ENCODE data around the gene UNC5C.

GRCh38 chr4:95547715-95548471 is 880 bp downstream of the UNC5C start:
- TF ChIP-seq, protein P1, sequence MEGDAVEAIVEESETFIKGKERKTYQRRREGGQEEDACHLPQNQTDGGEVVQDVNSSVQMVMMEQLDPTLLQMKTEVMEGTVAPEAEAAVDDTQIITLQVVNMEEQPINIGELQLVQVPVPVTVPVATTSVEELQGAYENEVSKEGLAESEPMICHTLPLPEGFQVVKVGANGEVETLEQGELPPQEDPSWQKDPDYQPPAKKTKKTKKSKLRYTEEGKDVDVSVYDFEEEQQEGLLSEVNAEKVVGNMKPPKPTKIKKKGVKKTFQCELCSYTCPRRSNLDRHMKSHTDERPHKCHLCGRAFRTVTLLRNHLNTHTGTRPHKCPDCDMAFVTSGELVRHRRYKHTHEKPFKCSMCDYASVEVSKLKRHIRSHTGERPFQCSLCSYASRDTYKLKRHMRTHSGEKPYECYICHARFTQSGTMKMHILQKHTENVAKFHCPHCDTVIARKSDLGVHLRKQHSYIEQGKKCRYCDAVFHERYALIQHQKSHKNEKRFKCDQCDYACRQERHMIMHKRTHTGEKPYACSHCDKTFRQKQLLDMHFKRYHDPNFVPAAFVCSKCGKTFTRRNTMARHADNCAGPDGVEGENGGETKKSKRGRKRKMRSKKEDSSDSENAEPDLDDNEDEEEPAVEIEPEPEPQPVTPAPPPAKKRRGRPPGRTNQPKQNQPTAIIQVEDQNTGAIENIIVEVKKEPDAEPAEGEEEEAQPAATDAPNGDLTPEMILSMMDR (IDR thresholded peaks at IDR 0.05; ENCODE audit: poor library complexity) = no peak
- TF ChIP-seq EZH2 (IDR thresholded peaks at IDR 0.05; ENCODE audit: borderline replicate concordance) (peak; percentile 34), EZH2phosphoT487 (IDR thresholded peaks at IDR 0.05; ENCODE audit: low read depth, severe bottlenecking, unreplicated experiment) (peak; percentile 11)

Data from hepatocyte (in vitro differentiated cells).